CD4-positive, alpha-beta T cell treated with Interleukin-6 at 100 ng/mL for 8 hours (primary cell): ENCODE measurements around the gene TBC1D22A.

Experiments used
- DNase-seq: peaks from one replicate; pipeline ENCODE4 v3.0.0-alpha.2; 2020; ENCODE audit warnings: mixed read lengths, low spot score

The TBC1D22A gene

DNA sequence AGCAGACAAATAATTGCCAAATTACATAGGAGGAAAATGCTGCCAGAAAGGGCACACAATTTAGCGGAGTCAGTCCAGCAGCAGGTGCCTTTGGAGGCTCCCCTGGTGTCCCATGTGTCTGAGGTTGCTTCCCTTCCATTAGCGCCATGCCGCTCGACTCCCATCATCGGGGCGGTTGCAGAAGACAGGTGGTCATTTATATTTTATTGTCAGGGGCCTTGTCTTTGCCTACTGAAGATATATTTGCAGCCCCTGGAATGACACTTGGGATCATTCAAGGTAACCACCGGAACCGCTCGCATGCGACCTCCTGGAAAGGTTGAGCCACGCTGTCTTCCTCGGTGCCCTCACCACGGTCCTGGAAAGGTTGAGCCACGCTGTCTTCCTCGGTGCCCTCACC, 298.3 kb downstream of the TBC1D22A start:
- DNase-seq = no peak

DNA sequence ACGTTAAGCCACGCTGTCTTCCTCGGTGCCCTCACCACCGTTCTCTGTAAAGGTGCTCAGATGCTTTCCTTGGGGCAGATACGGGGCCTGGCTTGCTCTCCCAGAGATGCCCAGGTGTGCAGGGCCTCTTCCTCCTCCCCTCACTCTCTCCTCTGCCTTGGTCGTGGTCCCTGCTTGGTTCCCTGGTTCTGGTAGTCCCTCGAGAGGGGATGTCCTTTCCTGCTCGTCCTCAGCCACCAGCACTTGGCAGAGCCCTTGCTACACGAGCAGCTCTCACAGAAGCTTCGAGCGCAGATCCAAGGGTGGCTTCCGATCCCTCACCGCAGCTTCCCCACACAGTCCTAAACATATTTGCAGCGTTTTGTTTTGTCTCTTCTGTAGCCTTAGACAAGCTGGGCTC, 298.8 kb downstream of the TBC1D22A start:
- DNase-seq = no peak

DNA sequence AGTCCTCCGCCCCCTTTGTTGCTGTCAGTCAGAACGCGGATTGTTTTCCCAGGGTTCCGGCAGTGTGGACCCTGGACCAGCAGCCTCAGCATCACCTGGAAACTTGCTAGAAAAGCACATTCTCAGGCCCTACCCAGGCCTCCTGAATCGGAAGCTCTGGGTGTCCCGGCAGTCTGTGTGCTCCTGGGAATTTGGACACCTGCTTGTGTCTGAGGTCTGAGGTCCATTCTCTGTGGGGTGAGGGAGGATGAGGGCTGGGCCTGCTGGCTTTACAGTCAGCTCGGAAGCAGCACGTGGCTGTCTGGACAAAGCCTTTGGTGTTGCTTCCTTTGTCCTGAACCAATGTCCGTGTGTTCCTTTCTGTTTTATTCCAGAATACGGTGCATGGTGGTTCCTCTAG, 299.7 kb downstream of the TBC1D22A start:
- DNase-seq = no peak

DNA sequence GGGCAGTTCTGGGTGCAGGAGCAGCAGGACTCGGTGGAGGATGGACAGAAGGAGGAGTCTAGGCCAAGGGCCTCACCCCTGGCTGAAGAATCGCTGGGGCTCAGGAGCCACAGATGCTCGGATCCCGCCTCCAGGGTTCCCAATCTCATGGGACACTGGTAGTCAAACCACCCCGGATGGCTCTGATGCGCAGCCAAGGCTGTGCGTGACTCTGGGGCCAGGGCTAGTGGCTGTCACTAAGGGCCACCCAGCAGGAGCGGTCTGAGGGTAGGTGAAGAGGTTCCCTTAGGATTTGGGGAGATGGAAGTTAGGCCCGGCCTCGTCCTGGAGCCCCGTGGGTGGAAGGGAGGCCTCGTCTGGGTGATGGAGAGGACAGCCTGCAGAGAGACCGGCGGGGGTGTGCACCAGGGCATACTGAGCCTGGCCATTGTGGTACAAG, 300.6 kb downstream of the TBC1D22A start:
- no peak for DNase-seq

DNA sequence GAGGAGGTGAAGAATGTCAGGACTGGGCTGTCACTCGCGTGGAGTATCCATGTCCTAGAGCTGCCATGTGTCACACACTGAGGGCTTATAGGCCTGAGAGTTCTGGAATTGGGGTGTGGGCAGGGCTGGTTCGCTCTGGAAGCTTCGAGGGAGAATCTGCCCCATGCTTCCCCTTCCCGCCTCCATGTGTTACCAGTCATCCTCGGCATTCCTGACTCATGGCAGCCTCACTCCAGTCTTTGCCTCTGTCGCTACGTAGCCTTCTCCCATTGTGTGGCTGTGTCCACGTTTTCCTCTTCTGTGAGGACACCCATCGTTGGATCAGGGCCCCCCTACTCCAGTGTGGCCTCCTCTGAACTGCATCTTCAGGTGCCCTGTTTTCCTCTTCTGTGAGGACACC, 301.2 kb downstream of the TBC1D22A start:
- DNase-seq = no peak

DNA sequence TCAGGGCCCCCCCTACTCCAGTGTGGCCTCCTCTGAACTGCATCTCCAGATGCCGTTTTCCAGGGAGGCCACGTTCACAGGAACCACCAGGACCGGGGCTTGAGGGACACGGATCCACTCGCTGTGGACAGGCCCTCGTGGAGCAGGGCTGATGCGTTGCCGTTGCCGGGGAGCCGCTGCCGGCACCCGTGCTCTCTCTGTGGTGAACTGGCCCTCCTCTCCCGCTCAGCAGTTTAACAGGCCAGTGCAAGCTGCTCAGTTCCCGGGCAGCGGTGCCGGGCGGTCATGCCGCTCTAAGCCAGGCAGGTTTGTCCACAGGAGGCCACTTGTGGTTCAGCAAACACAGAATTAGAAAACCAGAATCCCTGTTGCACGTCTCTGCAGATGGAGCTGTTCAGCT, 301.6 kb downstream of the TBC1D22A start:
- DNase-seq = no peak

DNA sequence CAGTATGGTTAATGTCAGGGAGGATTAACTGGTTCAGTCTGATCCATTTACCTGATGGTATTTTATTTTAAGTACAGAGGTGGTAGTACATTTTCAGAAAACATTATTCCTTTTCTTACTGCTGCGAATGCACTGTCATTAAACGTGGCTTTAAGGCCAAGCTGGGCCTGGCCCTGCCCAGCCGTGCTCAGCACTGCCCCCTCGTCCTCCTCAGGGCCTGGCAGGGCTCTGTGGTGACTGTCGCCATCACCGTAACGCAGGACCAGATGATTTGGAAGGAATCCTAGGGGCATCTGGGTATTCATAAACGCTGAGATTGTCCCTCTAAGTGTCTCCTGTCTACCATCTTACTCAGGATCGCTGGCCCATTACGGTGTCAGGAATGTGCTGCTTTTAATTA, 302.0 kb downstream of the TBC1D22A start:
- no peak for DNase-seq

DNA sequence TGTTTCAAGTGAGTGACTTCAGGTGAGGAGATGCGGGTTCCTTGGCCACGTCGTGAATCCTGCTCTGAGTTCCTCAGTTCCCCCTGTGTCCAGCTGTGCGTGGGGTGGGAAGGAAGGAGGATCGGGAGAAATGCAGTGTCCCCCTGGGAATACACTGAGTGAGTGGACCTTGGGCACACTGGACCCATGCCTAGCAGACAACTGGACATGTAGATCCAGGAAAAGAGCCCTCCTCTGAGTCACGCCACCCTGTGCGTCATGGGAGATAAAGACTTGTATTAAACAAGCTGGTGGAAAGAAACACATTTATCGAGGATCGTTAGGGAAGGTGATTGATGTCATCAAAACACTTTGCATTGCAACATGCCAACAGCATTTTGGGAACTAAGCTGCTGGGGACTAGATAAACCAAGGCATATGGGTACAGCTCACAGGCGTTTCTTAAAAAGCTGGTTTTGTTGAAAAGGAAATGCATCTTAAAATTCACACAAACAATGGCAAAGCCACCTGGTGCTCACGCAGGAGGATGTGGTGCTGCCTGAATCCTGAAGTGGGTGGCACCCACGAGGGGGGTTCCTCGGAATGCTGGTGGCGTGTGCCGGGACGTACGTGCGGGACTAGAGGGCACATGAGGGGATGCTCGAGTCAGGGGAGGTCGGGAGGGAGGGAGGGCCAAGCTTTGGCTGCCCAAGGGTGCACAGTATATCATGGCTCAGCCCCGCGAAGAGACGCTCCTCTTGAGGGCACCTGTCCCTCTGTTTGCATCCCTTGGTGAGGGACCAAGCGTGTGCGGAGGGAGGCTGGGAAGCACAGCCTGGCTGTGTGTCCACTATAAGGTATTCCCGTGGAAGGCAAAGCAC, 303.5 kb downstream of the TBC1D22A start:
- no peak for DNase-seq

DNA sequence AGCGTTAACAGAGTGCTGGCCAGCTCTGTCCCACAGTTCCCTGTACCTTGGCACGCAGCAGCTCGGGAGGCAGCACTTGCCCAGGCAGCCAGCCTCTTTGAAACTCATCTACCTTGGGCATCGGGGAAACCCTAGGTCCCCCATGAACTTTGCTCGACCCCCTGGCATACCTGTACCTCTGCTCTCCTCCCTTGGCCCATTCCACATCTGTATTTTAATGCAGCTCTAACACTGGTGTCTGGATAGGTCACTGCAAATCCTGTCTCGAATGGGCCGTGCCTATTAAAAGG, 304.1 kb downstream of the TBC1D22A start:
- DNase-seq = no peak

DNA sequence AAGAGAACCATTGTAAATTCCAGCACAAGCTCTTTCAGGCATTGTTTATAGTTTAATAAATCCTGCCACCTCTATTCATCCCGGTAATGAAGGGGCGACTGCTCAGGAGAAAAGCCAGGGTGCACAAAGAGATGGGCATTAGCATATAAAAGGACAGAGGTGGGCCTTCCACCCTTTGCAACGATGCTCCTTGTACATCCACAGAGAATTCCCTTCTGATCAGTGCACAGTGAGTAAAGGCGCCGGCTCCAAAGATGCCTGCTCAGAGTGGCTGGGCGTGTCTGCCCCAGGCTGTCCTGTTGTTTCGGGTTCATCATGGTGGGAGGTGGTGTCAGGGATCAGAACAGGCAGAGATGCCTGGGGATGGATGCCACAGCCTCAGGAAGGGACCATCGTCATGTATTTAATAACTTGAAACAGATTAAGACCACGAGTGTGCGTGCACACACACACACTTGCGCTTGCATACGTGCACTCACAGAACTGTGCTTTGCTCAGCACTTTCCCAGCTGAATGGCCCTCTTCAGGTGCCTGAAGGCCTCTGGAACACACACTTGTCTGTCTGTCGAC, 305.0 kb downstream of the TBC1D22A start:
- DNase-seq = no peak

DNA sequence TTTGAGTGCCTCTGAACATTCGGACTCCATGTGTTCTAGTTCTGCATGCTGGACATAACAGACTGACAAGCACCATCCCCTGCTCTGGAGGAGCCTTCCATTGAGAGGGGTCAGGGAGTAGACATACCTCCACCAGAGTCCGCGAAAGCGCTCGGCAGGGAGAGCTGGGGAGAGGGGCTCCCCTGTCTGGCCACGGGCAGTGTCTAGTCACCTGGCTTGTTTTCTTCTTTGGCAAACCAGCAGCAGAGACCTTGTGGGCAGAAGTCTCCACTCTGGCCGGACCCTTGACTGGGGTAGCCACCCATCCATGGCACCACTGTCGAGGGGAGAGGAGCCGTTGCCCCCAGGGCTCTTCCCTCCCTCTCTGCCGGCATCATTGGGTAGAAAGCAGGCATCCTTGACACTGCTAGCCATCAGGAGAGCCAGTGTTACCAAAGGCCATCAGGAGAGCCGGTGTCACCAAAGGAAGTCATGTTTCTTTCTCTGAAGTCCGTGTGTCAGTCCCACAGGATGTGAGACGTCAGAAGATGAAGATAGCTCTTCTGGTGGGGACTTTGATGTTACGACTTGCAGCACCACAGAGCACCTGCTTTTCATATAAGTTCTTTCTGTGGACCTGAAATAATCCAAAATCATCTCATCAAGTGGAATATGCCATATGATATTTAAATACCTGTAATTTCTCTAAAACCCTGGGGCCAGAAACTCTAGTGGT, 305.6 kb downstream of the TBC1D22A start:
- DNase-seq = no peak

DNA sequence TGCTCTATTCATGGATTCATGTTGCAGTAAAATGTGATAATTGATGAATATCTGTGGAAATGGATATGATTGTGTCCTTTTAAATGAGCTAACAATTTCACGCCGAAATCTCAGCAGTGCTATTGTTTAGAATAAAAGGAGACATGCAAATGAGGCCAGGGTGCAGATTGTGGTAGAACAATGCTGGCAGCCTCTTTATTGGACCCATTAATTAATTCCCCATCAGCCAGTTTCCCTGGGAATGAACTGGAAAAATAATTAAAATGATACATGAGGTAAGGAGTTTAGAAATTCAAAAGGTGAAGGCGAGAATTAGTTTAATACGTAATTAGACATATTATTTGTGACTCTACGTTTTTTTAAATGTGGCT, 306.2 kb downstream of the TBC1D22A start:
- DNase-seq = no peak

DNA sequence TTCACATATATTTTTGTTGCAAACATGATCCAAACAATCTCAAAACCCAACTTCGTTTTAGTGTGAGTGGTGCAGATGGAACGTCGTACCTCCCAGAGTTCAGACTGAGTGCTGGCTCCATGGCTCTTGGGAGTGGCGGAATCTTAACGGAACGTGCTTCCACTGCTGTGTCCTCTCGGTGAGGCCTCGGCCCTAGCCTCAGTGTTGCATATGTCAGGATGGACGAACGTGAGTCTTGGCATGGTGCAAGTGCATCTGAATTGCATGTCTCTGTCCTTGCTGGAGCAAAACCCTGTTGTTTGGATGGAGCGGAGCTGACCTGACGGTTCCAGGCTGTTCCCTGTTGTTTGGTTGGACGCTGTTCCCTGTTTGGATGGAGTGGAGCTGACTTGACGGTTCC, 306.8 kb downstream of the TBC1D22A start:
- no peak for DNase-seq

DNA sequence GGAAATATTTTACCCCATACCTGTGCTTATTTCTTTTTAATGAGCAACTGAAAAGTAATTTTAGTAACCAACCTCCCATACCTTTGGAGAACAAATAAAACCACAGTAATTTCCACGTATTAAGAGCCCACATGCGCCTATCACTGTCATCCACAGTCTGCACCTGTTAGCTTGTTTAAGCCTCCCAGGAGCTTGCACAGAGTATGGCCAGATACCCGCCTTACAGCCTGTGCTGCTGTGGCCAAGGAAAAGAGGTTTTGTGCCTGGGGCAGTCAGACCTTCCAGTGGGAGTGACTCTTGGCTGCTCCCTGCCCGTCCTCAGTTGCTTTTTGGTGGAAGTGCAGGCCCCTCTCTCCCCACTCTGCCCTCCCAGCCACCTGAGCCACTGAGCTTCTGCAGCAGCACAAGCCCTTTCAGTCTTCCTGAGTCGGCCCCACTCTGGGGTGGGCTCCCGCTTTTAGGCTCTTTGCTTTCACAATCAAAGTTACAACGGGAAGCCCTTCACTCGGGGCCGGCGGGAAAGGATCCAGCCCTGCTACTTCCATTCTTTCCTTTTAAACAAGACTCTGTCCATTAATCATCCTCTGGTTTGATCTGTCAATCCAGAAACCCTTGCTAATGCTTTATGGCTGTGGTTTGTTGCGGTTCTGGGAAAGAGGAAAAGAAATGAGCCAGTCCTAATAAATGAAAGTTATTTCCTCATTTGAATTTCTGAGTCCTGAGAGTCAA, 308.8 kb downstream of the TBC1D22A start:
- no peak for DNase-seq

DNA sequence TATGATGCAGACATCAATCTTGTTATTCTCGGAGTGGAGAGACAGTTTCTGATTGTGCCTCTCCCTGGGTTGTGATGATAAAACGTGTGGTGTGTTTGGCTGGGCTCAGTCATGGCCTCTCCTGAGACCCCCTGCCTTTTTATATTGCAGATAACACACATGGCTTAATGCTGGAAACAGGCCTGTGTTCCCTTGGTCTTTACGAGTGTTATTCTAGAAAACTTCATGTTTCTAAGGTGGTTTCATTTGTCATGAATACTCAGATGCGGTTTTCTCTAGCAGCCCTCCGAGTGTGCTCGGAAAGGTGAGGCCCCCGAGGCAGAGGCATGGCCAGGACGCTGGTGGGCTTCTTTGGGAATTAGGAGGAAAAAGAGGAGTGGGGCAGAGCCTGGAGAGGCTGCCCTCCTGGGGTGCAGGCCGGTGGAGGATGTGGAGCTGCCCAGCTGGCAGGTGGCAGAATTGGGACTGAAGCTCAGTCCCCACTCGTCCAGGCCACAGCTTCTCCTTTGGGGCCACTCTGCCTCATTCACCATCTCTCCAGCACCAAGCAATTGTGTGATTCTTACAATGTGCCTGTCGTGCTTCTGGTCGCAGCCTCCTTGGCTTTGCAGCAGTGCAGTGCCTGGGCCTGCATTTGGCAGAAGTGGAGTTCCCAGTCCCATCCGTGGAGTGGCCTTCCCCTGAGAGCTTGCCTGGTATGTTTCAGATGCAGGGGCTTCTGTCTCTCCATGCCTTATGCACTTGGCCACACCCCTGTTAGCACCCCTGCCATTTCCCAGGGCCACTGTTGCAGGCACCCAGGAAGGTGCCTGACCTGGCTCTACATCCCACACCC, 309.6 kb downstream of the TBC1D22A start:
- no peak for DNase-seq

DNA sequence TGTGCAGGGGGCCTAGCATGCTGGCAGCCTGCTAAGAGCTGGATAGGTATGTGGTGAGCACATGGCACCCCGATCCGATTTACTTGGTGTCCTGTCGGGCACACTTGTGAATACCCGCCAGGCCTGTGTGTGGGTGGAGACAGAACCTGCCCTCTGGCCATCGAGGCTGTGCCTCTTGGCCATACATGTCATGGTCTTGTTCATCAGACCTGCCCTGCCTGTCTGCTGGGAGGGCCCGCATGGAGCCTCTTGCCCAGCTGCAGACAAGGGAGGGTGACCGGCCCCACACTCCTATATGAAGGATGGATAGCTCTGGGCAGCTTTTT, 310.2 kb downstream of the TBC1D22A start:
- no peak for DNase-seq

DNA sequence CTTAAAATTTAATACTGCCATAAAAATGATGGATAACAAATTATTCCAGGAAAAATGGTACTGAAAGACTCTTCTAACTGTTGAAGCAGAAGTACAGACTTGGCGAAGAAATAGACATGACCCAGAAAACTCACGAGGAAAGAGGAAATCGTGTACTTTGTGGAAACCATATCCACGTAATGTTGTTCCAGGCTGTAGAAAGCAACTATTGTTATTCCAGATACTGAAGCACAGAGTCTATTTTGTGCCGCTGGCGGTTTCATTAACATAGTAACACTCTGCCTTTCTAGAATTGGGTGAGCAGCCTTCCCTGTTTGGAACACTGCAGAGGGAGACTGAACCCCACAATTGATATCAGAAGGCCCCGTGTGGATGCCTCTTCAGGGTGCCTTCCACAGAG, 310.6 kb downstream of the TBC1D22A start:
- DNase-seq = no peak

DNA sequence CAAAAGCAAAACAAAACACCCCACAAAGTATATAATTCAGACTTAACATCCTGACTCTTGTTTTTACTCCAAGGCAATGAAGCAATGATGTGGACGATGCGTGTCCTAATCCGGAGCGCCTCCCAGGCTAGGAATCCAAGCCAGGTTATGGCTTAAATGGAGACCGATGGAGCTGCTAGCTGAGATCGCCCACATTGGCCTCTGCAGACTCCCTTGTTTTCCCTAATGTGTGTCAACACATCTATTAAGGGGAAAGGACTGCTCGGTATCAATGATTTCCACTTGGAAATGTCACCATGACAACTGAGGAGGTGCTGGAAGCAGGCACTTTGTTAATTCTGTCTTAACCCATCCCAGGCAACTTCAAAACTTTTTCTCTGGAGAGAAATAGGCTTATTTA, 311.7 kb downstream of the TBC1D22A start:
- no peak for DNase-seq

DNA sequence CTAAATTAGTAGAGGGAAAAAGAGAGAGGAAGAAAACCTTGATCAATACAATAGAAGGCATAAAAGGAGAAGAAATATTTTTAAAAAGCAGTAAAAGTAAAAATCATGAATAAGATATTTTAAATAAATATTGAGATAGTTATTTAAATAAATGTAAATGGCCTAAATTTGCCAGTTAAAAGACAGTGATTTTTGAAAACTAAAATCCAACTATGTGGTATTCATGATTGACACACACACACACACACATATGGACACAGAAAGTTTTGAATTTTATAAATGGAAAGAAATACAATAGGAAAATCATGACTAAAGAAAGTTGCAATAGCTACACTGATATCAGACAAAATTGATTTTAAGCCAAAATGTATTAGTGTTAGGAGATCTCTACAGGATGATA, 313.1 kb downstream of the TBC1D22A start:
- DNase-seq = no peak

DNA sequence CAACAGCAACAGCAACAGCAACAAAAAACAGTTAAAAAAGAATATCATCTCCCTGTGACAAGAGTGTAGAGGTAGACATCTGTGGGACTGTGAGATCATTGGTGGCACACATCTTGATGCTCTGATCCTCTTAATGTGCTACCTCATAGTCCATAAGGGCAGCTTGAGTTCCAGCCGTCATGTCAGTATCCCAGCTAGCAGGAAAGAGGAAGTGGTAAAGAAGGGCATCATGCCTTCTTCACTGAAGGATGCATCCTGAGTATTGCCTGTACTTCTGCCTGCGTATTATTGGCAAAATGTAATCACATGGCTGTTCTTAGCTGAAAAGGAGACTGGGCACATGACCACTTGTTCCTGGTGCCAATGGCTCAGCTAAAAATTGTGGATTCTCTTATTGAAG, 314.3 kb downstream of the TBC1D22A start:
- DNase-seq = no peak

DNA sequence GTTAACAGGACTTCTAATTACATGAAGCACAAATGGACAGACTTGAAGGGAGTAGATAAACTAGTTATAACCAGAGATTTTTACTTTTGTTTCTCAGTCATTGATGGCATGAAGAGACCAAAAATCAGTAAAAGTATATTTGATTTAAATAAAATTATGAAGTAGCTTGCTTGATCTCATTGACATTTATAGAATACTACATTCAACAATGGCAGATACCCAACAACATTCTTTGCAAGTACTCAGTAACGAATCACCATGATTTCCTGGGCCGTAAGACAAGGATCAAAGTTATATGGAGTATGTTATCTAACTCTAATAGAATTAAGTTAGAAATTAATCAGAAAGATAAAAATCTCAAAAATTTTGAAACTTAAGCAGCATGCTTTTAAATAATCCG, 317.6 kb downstream of the TBC1D22A start:
- no peak for DNase-seq

DNA sequence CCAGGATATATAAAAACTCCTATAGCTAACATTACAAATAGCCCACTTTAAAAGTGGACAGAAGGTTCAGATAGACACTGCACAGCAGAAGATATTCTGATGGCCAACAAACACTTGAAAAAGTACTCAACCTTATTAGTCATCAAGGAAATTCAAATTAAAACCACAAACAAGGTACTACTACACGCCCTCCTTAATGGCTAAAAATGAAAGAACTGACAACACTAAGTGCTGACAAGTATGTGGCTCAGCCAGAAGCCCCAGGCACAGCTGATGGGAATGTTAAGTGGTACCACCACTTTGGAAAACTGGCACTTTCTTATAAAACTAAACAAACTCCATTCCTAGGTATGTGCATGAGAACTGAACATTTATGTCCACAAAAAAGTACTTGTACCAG, 320.1 kb downstream of the TBC1D22A start:
- DNase-seq = no peak
